Hepatocyte (in vitro differentiated cells): ENCODE data around the gene PARVG. TPM values are rescaled to one million over a fixed set of nuclear protein-coding genes. Genes with fewer than 3 reads are reported as not detected.

ENCODE experiments used
- DNase-seq: peaks from one replicate; pipeline ENCODE4 v3.0.0-alpha.2; 2016; ENCODE audit warnings: low spot score
- H2AFZ ChIP-seq: fragments of 200-600 bp; sonication (generic); 2 replicates; pipeline ENCODE4 v1.6.0; 2016; ENCODE audit warnings: antibody characterized with exemption, mild to moderate bottlenecking
- H3K27ac ChIP-seq: fragments of 200-600 bp; sonication (generic); 2 replicates; pipeline ENCODE4 v1.5.1; 2016; ENCODE audit warnings: mild to moderate bottlenecking
- H3K27me3 ChIP-seq: fragments of 200-600 bp; sonication (generic); 2 replicates; pipeline ENCODE4 v1.6.1; 2016
- H3K36me3 ChIP-seq: fragments of 200-600 bp; sonication (generic); replicated peaks from 2 replicates; pipeline ENCODE4 v1.5.1; 2016; ENCODE audit warnings: low read depth; ENCODE audit not compliant: insufficient read depth
- H3K4me1 ChIP-seq: fragments of 200-600 bp; sonication (generic); 2 replicates; pipeline ENCODE4 v1.5.1; 2016; ENCODE audit warnings: mild to moderate bottlenecking, moderate library complexity; ENCODE audit not compliant: insufficient read depth
- H3K4me2 ChIP-seq: fragments of 200-600 bp; sonication (generic); 2 replicates; pipeline ENCODE4 v1.6.0; 2016
- H3K4me3 ChIP-seq: fragments of 200-600 bp; sonication (generic); 2 replicates; pipeline ENCODE4 v1.5.1; 2016; ENCODE audit warnings: mild to moderate bottlenecking
- H3K79me2 ChIP-seq: fragments of 200-600 bp; sonication (generic); 2 replicates; pipeline ENCODE4 v1.6.0; 2017; ENCODE audit warnings: mild to moderate bottlenecking
- H3K9me2 ChIP-seq: fragments of 200-600 bp; sonication (generic); replicated peaks from 2 replicates; pipeline ENCODE4 v1.6.0; 2017; ENCODE audit warnings: mild to moderate bottlenecking; ENCODE audit not compliant: insufficient read depth
- H3K9me3 ChIP-seq: fragments of 200-600 bp; sonication (generic); 2 replicates; pipeline ENCODE4 v1.5.1; 2016; ENCODE audit warnings: low read depth, mild to moderate bottlenecking
- H4K20me1 ChIP-seq: fragments of 200-600 bp; sonication (generic); 2 replicates; pipeline ENCODE4 v1.6.0; 2016; ENCODE audit warnings: mild to moderate bottlenecking; ENCODE audit not compliant: insufficient read depth, poor library complexity, severe bottlenecking
- CTCF ChIP-seq: fragments of 200-600 bp; sonication (generic); IDR thresholded peaks from 2 replicates; pipeline ENCODE4 v1.5.1; 2016; ENCODE audit warnings: antibody characterized with exemption, mild to moderate bottlenecking; ENCODE audit not compliant: poor library complexity
- EZH2 ChIP-seq: fragments of 200-600 bp; sonication (generic); IDR thresholded peaks from 2 replicates; pipeline ENCODE4 v1.6.1; 2016; ENCODE audit warnings: antibody characterized with exemption, mild to moderate bottlenecking, borderline replicate concordance
- EZH2phosphoT487 ChIP-seq: fragments of 200-600 bp; sonication (generic); IDR thresholded peaks from one replicate; pipeline ENCODE4 v1.6.1; 2018; ENCODE audit warnings: antibody characterized with exemption, mild to moderate bottlenecking, low read depth, moderate library complexity; ENCODE audit not compliant: unreplicated experiment, severe bottlenecking
- WGBS: methylation state at CpG from one replicate; pipeline ENCODE4 v1.1.6; 2016; ENCODE audit warnings: low lambda C conversion rate; ENCODE audit errors: missing lambda C conversion rate; 5-methylcytosine and 5-hydroxymethylcytosine counted together
- polyA plus RNA-seq: library from polyadenylated mRNA; unstranded; fragments of >200 nt; fragmentation: Nextera tagmentation; extraction: Ambion mirVana; gene quantifications from 2 replicates; pipeline ENCODE4 v1.2.1, GENCODE V29; 2016
- total RNA-seq: library from RNA; depleted of rRNA; stranded (reverse); fragments of >200 nt; gene quantifications from 2 replicates; pipeline ENCODE4 v1.2.3, GENCODE V29; 2014

PARVG gene
- total and polyA plus RNA-seq, 2 experiments from 2014 or later: 0.77 to 1.00 TPM

GRCh38 chr22:44254811-44255210 is 74.1 kb downstream of the PARVG start:
- Histone ChIP-seq H3K36me3 (no peaks in the 10 kb centered on the region), H3K27me3 (no peaks in the 10 kb centered on the region), H4K20me1 (no peaks in the 10 kb centered on the region), H3K4me3 (no peak overlapping the region), H3K9me2 (no peaks in the 10 kb centered on the region), H3K4me1 (no peaks in the 10 kb centered on the region), H3K79me2 (no peaks in the 10 kb centered on the region), H3K9me3 (no peaks in the 10 kb centered on the region), H3K27ac (no peak overlapping the region), H3K4me2 (no peak overlapping the region), H2AFZ (no peak overlapping the region)
- no peak for DNase-seq
- WGBS: 94% methylated on average over 2 of the region's 2 CpGs
- TF ChIP-seq CTCF (no peak), EZH2phosphoT487 (no peak), EZH2 (no peak)

- Histone ChIP-seq H3K36me3 (no peaks in the 10 kb centered on the region), H3K4me1 (no peaks in the 10 kb centered on the region), H3K4me3 (no peak overlapping the region), H3K27me3 (no peaks in the 10 kb centered on the region), H3K79me2 (no peaks in the 10 kb centered on the region), H3K4me2 (no peak overlapping the region), H4K20me1 (no peaks in the 10 kb centered on the region), H3K9me3 (no peaks in the 10 kb centered on the region), H3K9me2 (no peaks in the 10 kb centered on the region), H2AFZ (no peak overlapping the region), H3K27ac (no peak overlapping the region)
- TF ChIP-seq CTCF: no peak
- no peak for TF ChIP-seq EZH2
- TF ChIP-seq EZH2phosphoT487: no peak
- no peak for DNase-seq
- WGBS: 84% methylated on average over 5 of the region's 6 CpGs
Measured at GRCh38 chr22:44256085-44256484, 75.4 kb downstream of the PARVG start.

GRCh38 chr22:44256556-44257485 is 76.1 kb downstream of the PARVG start:
- DNase-seq: no peak
- Histone ChIP-seq H3K9me3 (no peaks in the 10 kb centered on the region), H3K9me2 (no peaks in the 10 kb centered on the region), H3K27ac (no peak overlapping the region), H3K27me3 (no peaks in the 10 kb centered on the region), H4K20me1 (no peaks in the 10 kb centered on the region), H3K4me3 (no peak overlapping the region), H2AFZ (no peak overlapping the region), H3K79me2 (no peaks in the 10 kb centered on the region), H3K4me1 (no peaks in the 10 kb centered on the region), H3K36me3 (no peaks in the 10 kb centered on the region), H3K4me2 (no peak overlapping the region)
- 54% methylated on average over 13 of the region's 13 CpGs for WGBS
- TF ChIP-seq EZH2phosphoT487 (no peak), EZH2 (no peak), CTCF (no peak)

Other genes with a start within 250 kb of the PARVG start
- 37.6 and 52.7 TPM in 2 replicates for gene SAMM50, start 225.5 kb upstream of the PARVG start, total RNA-seq
- 48.2 and 53.5 TPM in 2 replicates for gene SAMM50, start 225.5 kb upstream of the PARVG start, polyA plus RNA-seq
- 8.0 and 10.2 TPM in 2 replicates for gene PARVB, start 156.6 kb upstream of the PARVG start, total RNA-seq
- gene PARVB, start 156.6 kb upstream of the PARVG start, polyA plus RNA-seq: 11.2 and 13.9 TPM in 2 replicates
- gene SHISAL1, start 132.0 kb downstream of the PARVG start, total RNA-seq: 1.8 and 2.4 TPM in 2 replicates
- gene SHISAL1, start 132.0 kb downstream of the PARVG start, polyA plus RNA-seq: 0.36 and 0.66 TPM in 2 replicates